Activated CD4-positive, alpha-beta T cell treated with anti-CD3 and anti-CD28 coated beads for 24 hours (primary cell): Measurements from ENCODE around the gene MCMBP.
"Not testable (repeated sequence)": the region's sequence is repeated elsewhere in the genome, so short reads cannot be mapped to it uniquely, and the experiment has no call there.

ENCODE experiments used
- DNase-seq, 2 donors: peaks; one replicate each; pipeline ENCODE4 v3.0.0-alpha.2; 2020; ENCODE audit warnings: low read depth in 2 of 2

The MCMBP gene

DNA sequence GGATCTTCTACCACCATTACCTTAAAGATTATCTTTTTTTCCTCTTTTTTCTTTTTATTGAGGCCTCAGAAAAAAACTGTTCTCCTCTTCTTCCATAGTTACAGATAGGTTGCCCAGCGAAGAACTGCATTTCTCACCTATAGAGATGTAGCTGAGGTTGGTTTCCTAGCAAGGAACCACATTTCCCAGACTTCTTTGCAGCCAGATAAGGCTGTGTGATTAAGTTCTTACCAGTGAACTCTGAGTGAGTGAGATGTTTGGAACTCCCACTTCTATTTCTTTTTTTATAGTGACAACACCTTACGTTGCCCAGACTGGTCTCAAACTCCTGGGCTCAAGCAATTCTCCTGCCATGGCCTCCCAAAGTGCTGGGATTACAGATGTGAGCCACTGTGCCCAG lies 5.9 kb upstream of the MCMBP start:
- no peak for DNase-seq

DNA sequence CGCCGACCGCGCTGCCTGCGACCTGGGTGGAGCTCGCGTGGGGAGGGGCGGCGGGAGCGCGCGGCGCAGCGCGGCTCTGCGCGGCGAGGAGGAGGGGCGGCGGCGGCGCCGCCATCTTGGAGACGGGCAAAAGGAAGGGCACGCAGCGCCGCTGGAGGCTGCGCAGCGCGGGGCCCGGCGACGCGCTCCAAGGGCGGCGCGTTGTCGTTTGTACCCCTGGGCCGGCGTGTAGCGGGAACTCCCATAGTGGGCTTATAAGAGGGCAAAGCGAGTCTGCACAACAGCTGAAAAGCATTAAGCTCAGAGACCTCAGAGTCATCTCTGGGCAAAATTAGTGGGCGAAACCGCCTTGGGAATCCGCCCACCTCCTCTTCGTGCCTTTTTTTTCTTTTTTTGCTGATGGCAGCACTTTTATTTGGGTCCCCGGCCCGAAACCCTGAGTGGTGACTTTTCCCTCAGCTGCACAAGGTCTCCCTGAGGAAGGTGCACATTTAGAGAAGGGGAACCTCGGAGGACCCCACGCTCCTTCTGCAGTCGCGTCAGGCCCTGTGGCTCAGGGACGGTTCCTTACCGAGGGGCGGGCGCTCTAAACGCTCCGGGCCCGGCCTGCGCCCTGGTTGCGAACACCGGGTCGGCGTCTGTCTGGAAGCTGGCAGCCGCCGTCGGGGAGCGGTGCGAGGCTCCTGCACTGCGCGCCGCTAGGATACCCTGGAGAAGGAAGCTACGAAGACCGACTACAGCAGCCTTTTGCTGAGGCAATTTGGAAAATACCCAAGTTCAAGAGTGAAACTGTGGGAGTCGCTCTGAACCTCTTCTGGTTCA lies 428 bp upstream of the MCMBP start:
- peak; percentile 76 to 77 for DNase-seq

GRCh38 chr10:119871881-119872609 lies 598 bp downstream of the MCMBP start:
- DNase-seq: peak; percentile 16 to 34

DNA sequence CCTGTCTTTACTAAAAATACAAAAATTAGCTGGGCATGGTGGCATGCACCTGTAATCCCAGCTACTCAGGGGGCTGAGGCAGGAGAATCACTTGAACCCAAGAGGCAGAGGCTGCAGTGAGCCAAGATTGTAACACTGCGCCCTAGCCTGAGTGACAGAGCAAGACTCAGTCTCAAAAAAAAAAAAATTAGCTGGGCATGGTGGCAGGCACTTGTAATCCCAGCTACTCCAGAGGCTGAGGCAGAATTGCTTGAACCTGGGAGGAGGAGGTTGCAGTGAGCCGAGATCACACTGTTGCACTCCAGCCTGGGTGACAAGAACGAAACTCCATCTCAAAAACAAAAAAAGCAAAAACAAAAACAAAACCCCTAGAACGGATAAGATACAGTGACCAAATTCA lies 3.2 kb downstream of the MCMBP start:
- not testable (repeated sequence) for DNase-seq

- DNase-seq: no peak
Measured at GRCh38 chr10:119867317-119867716, 5.3 kb downstream of the MCMBP start.

DNA sequence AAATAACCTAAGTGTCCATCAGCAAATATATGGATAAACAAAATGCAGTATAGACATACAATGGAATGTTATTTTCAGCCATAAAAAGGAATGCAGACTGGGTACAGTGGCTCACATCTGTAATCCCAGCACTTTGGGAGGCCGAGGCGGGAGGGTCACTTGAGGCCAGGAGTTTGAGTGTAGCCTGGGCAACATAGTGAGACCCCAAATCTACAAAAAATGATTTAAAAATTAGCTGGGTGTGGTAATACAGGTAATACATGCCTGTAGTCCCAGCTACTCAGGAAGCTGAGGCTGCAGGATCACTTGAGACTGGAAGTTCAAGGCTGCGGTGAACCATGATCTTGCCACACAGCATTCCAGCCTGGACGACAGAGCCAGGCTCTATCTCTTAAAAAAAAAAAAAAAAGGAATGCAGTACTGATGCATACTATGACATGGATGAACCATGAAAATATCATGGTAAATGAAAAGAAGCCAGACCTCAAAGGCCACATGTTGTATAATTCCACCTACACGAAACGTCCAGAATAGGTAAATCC lies 6.9 kb downstream of the MCMBP start:
- no peak for DNase-seq

DNA sequence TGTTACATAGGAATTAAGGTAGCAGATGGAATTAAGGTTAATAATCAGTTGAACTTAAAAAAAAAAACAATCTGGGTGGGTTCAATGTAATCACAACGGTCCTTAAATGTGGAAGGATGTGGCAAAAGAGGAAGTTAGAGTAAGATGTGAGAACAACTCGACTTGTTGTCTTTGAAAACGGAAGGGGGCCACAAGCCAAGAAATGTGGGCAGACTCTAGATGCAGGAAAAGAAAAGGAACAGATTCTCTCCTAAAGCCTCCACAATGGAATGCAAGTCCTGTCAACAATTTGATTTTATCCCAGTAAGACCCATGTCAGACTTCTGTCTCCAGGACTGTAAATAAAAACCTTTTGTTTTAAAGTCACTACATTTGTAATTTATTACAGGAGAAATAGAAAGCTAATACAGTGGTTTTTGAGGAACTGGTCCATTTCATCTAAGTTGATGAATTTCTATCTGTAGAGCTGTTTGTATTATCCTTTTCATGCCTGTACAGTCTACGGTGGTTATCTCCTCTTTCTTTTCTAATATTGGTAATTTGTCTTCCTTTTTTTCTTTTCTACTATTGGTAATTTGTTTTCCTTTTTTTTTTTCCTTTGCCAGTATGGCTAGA lies 8.6 kb downstream of the MCMBP start:
- DNase-seq: no peak

DNA sequence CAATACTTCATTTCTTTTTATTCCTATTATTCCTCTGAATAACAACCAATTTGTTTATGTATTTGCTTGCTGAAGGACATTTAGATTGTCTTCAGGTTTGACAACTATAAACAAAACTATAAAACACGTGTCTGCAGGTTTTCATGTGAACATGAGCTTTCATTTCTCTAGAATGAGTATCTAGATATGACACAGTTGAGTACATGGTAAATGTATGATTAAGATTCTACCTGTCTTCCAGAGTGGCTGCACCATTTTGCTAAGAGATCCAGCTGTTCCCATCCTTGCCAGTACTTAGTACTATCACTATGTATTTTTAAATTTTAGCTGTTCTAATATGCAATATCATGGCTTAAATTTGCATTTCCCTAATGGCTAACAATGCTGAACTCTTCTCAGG lies 10.1 kb downstream of the MCMBP start:
- no peak for DNase-seq

DNA sequence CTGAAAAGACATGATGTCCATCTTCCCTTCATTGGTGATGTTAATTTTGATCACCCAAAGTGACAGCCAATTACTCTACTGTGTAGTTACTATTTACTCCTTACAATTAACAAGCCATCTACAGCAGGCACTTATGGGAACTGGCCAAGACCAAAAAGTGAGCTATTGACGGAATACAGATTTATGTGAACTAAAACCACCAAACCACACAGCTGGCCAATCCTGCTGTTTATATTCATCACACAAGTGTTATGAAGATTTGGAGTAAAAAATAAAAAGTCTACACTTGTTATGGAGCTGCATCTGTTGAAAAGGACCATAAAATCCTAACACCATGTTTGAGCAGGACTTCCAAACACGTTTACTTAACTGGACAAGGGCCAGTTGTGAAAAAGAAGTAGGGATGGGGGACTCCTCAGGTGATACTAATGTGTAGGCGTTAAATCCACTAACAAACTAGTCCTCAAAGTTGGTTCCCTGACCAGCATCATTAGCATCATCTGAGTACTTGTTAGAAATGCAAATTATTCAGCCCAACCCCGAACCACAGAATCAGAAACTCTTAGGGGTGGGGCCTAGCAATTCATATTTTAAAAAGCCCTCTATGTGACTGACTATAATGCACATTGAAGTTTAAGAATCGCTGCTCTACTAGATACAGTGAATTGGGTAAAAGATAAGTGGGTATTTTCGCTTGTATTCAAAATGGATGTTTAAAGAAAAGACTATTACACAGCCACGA lies 11.6 kb downstream of the MCMBP start:
- DNase-seq: no peak

DNA sequence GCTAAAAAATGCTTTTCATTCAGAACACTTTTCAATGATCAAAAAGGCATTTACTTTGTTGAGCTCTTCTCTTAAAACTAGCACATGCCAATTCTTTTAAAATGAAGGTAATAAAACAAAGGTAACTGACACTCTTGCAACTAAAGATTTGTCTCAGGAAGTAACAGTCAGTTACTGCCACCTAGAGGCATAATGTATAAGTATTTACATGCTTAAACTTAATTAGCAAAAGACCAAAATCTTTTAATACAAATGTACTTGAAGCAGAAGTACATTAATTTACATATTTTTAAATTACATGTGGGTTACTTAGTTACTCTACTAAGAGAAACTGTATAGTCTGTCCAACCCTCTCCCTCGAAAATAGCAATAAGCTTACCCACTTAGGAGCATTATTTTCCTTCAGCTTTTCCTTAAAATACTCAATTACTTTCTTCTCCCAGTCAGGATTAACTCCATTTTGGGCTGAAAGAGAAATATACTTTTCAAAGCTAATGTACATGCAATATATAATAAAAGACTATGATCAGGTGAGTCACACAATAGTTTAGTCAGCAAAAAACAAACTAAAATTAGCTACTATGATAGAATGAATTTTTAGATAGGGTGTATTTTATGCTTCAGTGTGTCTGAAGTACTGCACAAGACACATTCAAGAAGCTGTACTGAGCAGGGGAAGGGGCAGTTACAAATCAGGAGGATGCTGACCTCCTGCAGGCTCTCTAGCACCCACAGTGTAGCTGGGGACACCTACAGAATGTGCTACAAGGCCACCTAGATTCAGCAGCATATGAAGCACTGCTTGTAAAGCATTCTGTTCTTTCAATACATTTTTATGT lies 13.0 kb downstream of the MCMBP start:
- DNase-seq: no peak

GRCh38 chr10:119858063-119858462 lies 14.6 kb downstream of the MCMBP start:
- no peak for DNase-seq

DNA sequence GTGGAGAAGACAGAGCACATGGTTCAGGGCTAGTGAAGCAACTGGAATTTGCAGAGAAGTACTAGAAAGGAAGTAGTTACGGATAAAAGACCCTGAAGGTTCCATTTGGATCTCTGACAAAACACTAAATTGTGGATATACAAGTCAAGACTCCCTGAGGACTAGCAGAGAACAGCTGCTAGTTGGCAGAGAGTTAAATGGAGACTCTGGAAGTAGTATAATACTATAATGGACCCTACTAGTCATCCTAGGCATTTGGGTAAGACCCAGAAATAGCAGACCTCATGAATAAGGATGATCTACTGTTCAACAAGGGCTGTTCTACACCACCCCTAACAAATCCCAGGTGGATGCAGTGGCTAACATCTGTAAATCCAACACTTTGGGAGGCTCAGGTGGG lies 19.1 kb downstream of the MCMBP start:
- no peak for DNase-seq

DNA sequence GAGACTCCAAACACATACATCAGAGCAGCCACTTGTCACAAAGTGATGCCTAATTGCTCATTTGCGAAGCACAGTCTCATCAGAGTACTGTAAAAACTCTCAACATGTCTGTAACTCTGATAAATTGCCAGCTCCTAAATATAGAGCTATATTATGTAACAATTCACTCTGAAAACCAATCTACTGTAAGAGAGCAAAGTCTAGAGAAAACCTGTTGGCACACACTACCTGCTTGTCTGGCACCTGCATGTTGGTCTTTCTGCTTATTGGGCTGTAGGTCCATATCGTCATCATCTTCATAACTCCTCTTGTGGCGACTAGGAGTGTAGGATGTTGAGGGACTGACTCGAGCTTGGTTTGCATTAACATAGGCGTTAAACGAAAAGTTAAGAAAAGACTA lies 19.8 kb downstream of the MCMBP start:
- no peak for DNase-seq

DNA sequence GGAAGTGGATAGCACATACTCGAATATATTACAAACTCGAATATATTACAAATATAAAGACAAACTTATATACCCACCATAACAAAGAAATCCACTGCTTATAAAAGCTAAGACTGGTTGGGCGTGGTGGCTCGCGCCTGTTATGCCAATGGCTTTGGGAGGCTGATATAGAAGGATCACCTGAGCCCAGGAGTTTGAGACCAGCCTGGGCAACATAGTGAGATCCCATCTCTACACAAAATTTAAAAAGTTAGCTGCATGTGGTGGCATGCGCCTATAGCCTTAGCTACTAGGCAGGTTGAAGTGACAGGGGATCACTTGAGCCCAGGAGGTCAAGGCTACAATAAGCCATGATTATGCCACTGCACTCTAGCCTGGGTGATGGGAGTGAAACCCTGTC lies 20.4 kb downstream of the MCMBP start:
- no peak for DNase-seq

- DNase-seq: no peak
Measured at GRCh38 chr10:119849944-119850343, 22.7 kb downstream of the MCMBP start.

GRCh38 chr10:119849031-119849789 lies 23.4 kb downstream of the MCMBP start:
- DNase-seq: no peak

GRCh38 chr10:119845656-119846055 lies 27.0 kb downstream of the MCMBP start:
- no peak for DNase-seq

DNA sequence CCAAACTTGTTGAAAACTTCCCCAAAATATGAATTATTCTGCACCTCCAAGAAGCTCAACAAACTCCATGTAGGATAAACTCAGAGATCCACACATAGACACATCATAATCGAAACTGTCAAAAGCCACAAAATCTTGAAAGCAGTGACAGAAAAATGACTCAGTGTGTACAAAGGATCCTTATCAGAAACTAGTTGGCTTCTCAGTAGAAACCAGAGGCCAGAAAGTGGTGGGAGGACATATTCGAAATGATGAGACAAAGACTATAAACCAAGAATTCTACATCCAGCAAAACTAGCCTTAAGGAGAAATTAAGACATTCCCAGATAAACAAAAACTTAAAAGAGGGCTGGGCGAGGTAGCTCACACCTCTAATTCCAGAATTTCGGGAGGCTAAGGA lies 38.5 kb downstream of the MCMBP start:
- DNase-seq: peak in 1 of 2 donors; percentile 5

GRCh38 chr10:119832951-119833350 lies 39.7 kb downstream of the MCMBP start:
- no peak for DNase-seq

- DNase-seq: no peak
Measured at GRCh38 chr10:119831656-119832055, 41.0 kb downstream of the MCMBP start.
